GM23338 (cell line): ENCODE data around the gene SH3TC1. TPM values are rescaled to one million over a fixed set of nuclear protein-coding genes. Genes with fewer than 3 reads are reported as not detected.

ENCODE experiments used
- ATAC-seq: fragments of 200-7000 bp; cut with Tn5 transposase; 3 replicates; pipeline ENCODE4 v1.9.1; 2020
- DNase-seq: peaks from one replicate; pipeline ENCODE4 v3.0.0-alpha.2; 2015; ENCODE audit warnings: low spot score
- H2AFZ ChIP-seq: fragments of 200-600 bp; sonication (generic); 2 replicates; pipeline ENCODE4 v1.8.0; 2016; ENCODE audit warnings: antibody characterized with exemption, mild to moderate bottlenecking, moderate library complexity
- H3F3A ChIP-seq: fragments of 200-600 bp; sonication (generic); replicated peaks from 2 replicates; pipeline ENCODE4 v1.8.0; 2017; ENCODE audit warnings: antibody characterized with exemption, mixed run types, low read depth
- H3K27ac ChIP-seq: fragments of 200-600 bp; sonication (generic); 2 replicates; pipeline ENCODE4 v1.6.1; 2016; ENCODE audit warnings: low read depth
- H3K27me3 ChIP-seq: fragments of 200-600 bp; sonication (generic); 2 replicates; pipeline ENCODE4 v1.8.0; 2016; ENCODE audit warnings: mild to moderate bottlenecking, mixed run types, moderate library complexity; ENCODE audit not compliant: insufficient read depth
- H3K36me3 ChIP-seq: fragments of 200-600 bp; sonication (generic); 2 replicates; pipeline ENCODE4 v1.8.0; 2016; ENCODE audit warnings: mild to moderate bottlenecking; ENCODE audit not compliant: insufficient read depth
- H3K4me1 ChIP-seq: fragments of 200-600 bp; sonication (generic); 2 replicates; pipeline ENCODE4 v1.8.0; 2016; ENCODE audit warnings: mild to moderate bottlenecking, moderate library complexity; ENCODE audit not compliant: insufficient read depth
- H3K4me2 ChIP-seq: fragments of 200-600 bp; sonication (generic); 2 replicates; pipeline ENCODE4 v1.7.1; 2017; ENCODE audit warnings: mixed run types
- H3K4me3 ChIP-seq: fragments of 200-600 bp; sonication (generic); 2 replicates; pipeline ENCODE4 v1.6.1; 2016; ENCODE audit warnings: mixed run types
- H3K79me2 ChIP-seq: fragments of 200-600 bp; sonication (generic); replicated peaks from 2 replicates; pipeline ENCODE4 v1.8.0; 2017; ENCODE audit warnings: mild to moderate bottlenecking; ENCODE audit not compliant: insufficient read depth
- H3K9me2 ChIP-seq: fragments of 200-600 bp; sonication (generic); 2 replicates; pipeline ENCODE4 v1.8.0; 2017; ENCODE audit not compliant: insufficient read depth
- H4K20me1 ChIP-seq: fragments of 200-600 bp; sonication (generic); replicated peaks from 2 replicates; pipeline ENCODE4 v1.8.0; 2017; ENCODE audit warnings: mild to moderate bottlenecking; ENCODE audit not compliant: insufficient read depth
- H3K27ac Mint-ChIP-seq: 2 replicates; pipeline ENCODE4 v1.8.0; 2020; ENCODE audit warnings: inconsistent platforms, mild to moderate bottlenecking, moderate library complexity, mixed read lengths
- H3K27me3 Mint-ChIP-seq: 3 replicates; pipeline ENCODE4 v1.8.0; 2022; ENCODE audit warnings: low read depth, mild to moderate bottlenecking, moderate library complexity, mixed read lengths, inconsistent platforms; ENCODE audit not compliant: insufficient read depth, poor library complexity
- H3K36me3 Mint-ChIP-seq: 3 replicates; pipeline ENCODE4 v1.8.0; 2021; ENCODE audit warnings: low read depth, mild to moderate bottlenecking, inconsistent platforms, moderate library complexity, mixed read lengths
- H3K4me1 Mint-ChIP-seq: 3 replicates; pipeline ENCODE4 v1.8.0; 2020; ENCODE audit warnings: mild to moderate bottlenecking, inconsistent platforms, mixed read lengths
- H3K4me3 Mint-ChIP-seq: 3 replicates; pipeline ENCODE4 v1.8.0; 2021; ENCODE audit warnings: moderate library complexity, mild to moderate bottlenecking, inconsistent platforms, mixed read lengths
- H3K9me3 Mint-ChIP-seq: 3 replicates; pipeline ENCODE4 v1.8.0; 2020; ENCODE audit warnings: moderate library complexity, mild to moderate bottlenecking, inconsistent platforms, mixed read lengths
- CREB1 ChIP-seq: fragments of 250-450 bp; sonication (Bioruptor Pico); IDR thresholded peaks from 2 replicates; pipeline ENCODE4 v1.5.0; 2020; ENCODE audit warnings: low read depth, mild to moderate bottlenecking, moderate library complexity
- CTCF ChIP-seq, 2 experiments: fragments of 200-600 bp in 1 of 2; sonication (generic) in 1 of 2; conservative IDR thresholded peaks; 2 replicates each; pipeline versions ENCODE4 v1.5.1 to v1.6.1; 2016 to 2017; ENCODE audit warnings: antibody characterized with exemption in 2 of 2, low read depth in 2 of 2, mild to moderate bottlenecking in 2 of 2, moderate library complexity in 1 of 2
- ETS1 ChIP-seq: IDR thresholded peaks from 2 replicates; pipeline ENCODE4 v1.6.1; 2016; ENCODE audit warnings: antibody characterized with exemption
- EZH2 ChIP-seq: fragments of 200-600 bp; sonication (generic); IDR thresholded peaks from one replicate; pipeline ENCODE4 v1.8.0; 2017; ENCODE audit warnings: antibody characterized with exemption, mild to moderate bottlenecking, low read depth; ENCODE audit not compliant: unreplicated experiment
- EZH2phosphoT487 ChIP-seq: fragments of 200-600 bp; sonication (generic); IDR thresholded peaks from one replicate; pipeline ENCODE4 v1.8.1; 2018; ENCODE audit warnings: antibody characterized with exemption; ENCODE audit not compliant: unreplicated experiment
- JUNB ChIP-seq: IDR thresholded peaks from one replicate; pipeline ENCODE4 v1.6.1; 2016; ENCODE audit warnings: antibody characterized with exemption; ENCODE audit not compliant: unreplicated experiment
- NANOG ChIP-seq: IDR thresholded peaks from 2 replicates; pipeline ENCODE4 v1.6.1; 2016; ENCODE audit warnings: antibody characterized with exemption, borderline replicate concordance
- STAT1 ChIP-seq: IDR thresholded peaks from one replicate; pipeline ENCODE4 v1.6.1; 2016; ENCODE audit warnings: antibody characterized with exemption; ENCODE audit not compliant: unreplicated experiment
- ZNF114 ChIP-seq: fragments of 250-450 bp; sonication (Bioruptor Pico); IDR thresholded peaks from 2 replicates; pipeline ENCODE4 v1.5.0; 2020; ENCODE audit warnings: mild to moderate bottlenecking, moderate library complexity
- ZNF331 ChIP-seq: fragments of 250-450 bp; sonication (Bioruptor Pico); IDR thresholded peaks from 2 replicates; pipeline ENCODE4 v1.5.0; 2020; ENCODE audit warnings: low read depth, mild to moderate bottlenecking, moderate library complexity
- ZNF462 ChIP-seq: fragments of 250-450 bp; sonication (Bioruptor Pico); IDR thresholded peaks from 2 replicates; pipeline ENCODE4 v1.5.0; 2020; ENCODE audit warnings: mild to moderate bottlenecking, moderate library complexity
- polyA plus RNA-seq: library from polyadenylated mRNA; unstranded; fragments of >200 nt; fragmentation: Nextera tagmentation; extraction: Ambion mirVana; gene quantifications from 2 replicates; pipeline ENCODE4 v1.2.1, GENCODE V29; 2016
- total RNA-seq: library from RNA; depleted of rRNA; stranded (reverse); fragments of >200 nt; shearing (Covaris generic); gene quantifications from 2 replicates; pipeline ENCODE4 v1.2.3, GENCODE V29; 2014

Gene SH3TC1
- total and polyA plus RNA-seq, 2 experiments from 2014 or later: 0.07 TPM; not detected in 1

GRCh38 chr4:8227771-8228318 lies 28.8 kb downstream of the SH3TC1 start:
- Histone ChIP-seq H3K27ac (no peak overlapping the region), H3F3A (no peaks in the 10 kb centered on the region), H3K4me1 (peaks cover 11% of the 10 kb centered on the region), H3K79me2 (no peaks in the 10 kb centered on the region), H3K9me2 (no peaks in the 10 kb centered on the region), H3K36me3 (no peaks in the 10 kb centered on the region), H2AFZ (no peak overlapping the region; the same call in 1 of the 2 replicates), H3K4me3 (no peak overlapping the region), H3K27me3 (no peaks in the 10 kb centered on the region), H3K4me2 (no peak overlapping the region), H4K20me1 (no peaks in the 10 kb centered on the region)
- no peaks in the 10 kb centered on the region for H3K36me3 Mint-ChIP-seq
- TF ChIP-seq EZH2 (no peak), ZNF114 (CRISPR knock-in tag) (no peak)
- no peak overlapping the region for H3K4me3 Mint-ChIP-seq
- peaks cover 23% of the 10 kb centered on the region for H3K4me1 Mint-ChIP-seq
- no peaks in the 10 kb centered on the region for H3K9me3 Mint-ChIP-seq
- DNase-seq (no peak), ATAC-seq (no peak)
- H3K27me3 Mint-ChIP-seq: peaks cover 14% of the 10 kb centered on the region
- H3K27ac Mint-ChIP-seq: no peak overlapping the region

- DNase-seq (no peak), ATAC-seq (peak; percentile 14; the same call in 1 of the 3 replicates)
- Mint-ChIP-seq H3K4me3 (no peak overlapping the region), H3K9me3 (no peaks in the 10 kb centered on the region), H3K4me1 (peaks cover 23% of the 10 kb centered on the region), H3K36me3 (no peaks in the 10 kb centered on the region), H3K27ac (0 out of 2 replicates have a peak overlapping the region, but pooled peaks have one; percentile 75), H3K27me3 (peaks cover 14% of the 10 kb centered on the region)
- Histone ChIP-seq H3K4me3 (no peak overlapping the region), H3K4me2 (no peak overlapping the region), H3K9me2 (no peaks in the 10 kb centered on the region), H3K27me3 (no peaks in the 10 kb centered on the region), H3K4me1 (peaks cover 11% of the 10 kb centered on the region), H3K79me2 (no peaks in the 10 kb centered on the region), H2AFZ (0 out of 2 replicates have a peak overlapping the region, but pooled peaks have one; percentile 43), H4K20me1 (no peaks in the 10 kb centered on the region), H3K36me3 (no peaks in the 10 kb centered on the region), H3K27ac (no peak overlapping the region), H3F3A (no peaks in the 10 kb centered on the region)
- no peak for TF ChIP-seq ETS1
- TF ChIP-seq ZNF114 (CRISPR knock-in tag): no peak
- TF ChIP-seq ZNF462: no peak
- TF ChIP-seq EZH2phosphoT487: no peak
- TF ChIP-seq STAT1: no peak
- no peak for TF ChIP-seq NANOG
- no peak for TF ChIP-seq JUNB
- no peak for TF ChIP-seq CREB1
- no peak for TF ChIP-seq CTCF (conservative IDR thresholded peaks at IDR 0.05; ENCODE audit: low read depth in 2 of 2)
- no peak for TF ChIP-seq EZH2
- TF ChIP-seq ZNF331 (CRISPR knock-in tag): no peak
These were observed 29.5 kb downstream of the SH3TC1 start for GRCh38 chr4:8228319-8229250.
